ENCODE measurements around the gene NELL2.
"Not testable (repeated sequence)": the region's sequence is repeated elsewhere in the genome, so short reads cannot be mapped to it uniquely, and the experiment has no call there.

The NELL2 gene

DNA sequence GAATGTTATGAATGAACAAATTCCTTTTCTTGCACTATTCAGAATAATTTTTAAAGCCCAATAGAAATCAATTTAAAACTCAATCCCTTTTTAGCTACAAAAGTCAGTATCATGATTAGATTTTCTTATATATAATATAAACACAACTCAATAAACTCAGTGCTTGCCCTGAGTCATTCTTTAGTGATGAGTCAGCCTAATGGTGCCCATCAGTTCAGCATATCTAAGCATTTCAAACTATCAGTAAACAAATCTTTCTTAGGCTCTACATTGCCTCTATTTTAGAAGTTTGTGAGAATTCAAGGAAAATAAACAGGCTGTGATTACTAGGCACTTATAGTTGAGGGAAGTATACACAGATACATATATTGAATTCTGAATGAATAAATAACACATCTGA is 179.6 kb downstream of the NELL2 start:
- DNase-seq (ENCODE audit: low spot score) = peak; percentile 16
- POLR2A ChIA-PET (ENCODE audit: low non-redundant PET) = no interaction called here
- CTCF ChIA-PET = no interaction called here
- TF ChIP-seq, protein P1, sequence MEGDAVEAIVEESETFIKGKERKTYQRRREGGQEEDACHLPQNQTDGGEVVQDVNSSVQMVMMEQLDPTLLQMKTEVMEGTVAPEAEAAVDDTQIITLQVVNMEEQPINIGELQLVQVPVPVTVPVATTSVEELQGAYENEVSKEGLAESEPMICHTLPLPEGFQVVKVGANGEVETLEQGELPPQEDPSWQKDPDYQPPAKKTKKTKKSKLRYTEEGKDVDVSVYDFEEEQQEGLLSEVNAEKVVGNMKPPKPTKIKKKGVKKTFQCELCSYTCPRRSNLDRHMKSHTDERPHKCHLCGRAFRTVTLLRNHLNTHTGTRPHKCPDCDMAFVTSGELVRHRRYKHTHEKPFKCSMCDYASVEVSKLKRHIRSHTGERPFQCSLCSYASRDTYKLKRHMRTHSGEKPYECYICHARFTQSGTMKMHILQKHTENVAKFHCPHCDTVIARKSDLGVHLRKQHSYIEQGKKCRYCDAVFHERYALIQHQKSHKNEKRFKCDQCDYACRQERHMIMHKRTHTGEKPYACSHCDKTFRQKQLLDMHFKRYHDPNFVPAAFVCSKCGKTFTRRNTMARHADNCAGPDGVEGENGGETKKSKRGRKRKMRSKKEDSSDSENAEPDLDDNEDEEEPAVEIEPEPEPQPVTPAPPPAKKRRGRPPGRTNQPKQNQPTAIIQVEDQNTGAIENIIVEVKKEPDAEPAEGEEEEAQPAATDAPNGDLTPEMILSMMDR (conservative IDR thresholded peaks at IDR 0.05; ENCODE audit: low read depth) = no peak
- H3K27ac ChIP-seq = no peak overlapping the region

DNA sequence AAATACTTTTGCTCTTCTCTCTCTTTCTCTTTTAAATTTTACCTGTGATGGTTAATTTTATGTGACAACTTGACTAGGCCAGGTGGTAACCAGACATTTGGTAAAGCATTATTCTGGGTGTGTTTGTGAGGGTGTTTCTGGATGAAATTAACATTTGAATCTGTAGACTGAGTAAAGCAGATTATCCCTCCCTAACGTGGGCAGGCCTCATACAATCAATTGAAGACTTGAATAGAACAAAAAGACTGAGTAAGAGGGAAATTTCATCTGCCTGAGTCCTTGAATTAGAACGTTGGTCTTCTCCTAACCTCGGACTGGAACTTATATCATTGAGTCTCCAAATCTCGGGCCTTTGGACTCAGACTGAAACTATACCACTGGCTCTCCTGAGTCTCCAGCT is 182.1 kb downstream of the NELL2 start:
- TF ChIP-seq, protein P1 (conservative IDR thresholded peaks at IDR 0.05; ENCODE audit: low read depth) = no peak
- H3K27ac ChIP-seq = no peak overlapping the region
- ChIA-PET CTCF (no interaction called here), POLR2A (ENCODE audit: low non-redundant PET) (no interaction called here)
- no peak for DNase-seq (ENCODE audit: low spot score)

DNA sequence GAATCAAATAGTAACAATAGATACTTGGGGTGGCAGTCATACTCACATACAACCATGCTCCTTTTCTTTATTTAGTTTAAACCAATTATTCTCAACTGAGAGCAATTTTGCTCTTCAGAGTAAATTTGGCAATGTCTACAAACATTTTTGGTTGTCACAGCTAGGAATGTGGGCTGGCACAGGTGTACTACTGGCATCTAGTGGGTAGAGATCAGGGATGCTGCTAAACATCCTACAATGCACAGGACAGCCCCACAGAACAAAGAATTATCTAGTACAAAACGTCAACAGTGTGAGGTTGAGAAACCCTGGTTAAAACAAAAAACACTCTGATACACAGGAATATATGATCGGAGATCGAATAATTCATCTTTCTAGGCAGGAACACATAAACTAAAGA is 186.5 kb downstream of the NELL2 start:
- no peak overlapping the region for H3K27ac ChIP-seq
- TF ChIP-seq, protein P1 (conservative IDR thresholded peaks at IDR 0.05; ENCODE audit: low read depth) = no peak
- DNase-seq (ENCODE audit: low spot score) = no peak
- POLR2A ChIA-PET (ENCODE audit: low non-redundant PET) = no interaction called here
- CTCF ChIA-PET = no interaction called here

DNA sequence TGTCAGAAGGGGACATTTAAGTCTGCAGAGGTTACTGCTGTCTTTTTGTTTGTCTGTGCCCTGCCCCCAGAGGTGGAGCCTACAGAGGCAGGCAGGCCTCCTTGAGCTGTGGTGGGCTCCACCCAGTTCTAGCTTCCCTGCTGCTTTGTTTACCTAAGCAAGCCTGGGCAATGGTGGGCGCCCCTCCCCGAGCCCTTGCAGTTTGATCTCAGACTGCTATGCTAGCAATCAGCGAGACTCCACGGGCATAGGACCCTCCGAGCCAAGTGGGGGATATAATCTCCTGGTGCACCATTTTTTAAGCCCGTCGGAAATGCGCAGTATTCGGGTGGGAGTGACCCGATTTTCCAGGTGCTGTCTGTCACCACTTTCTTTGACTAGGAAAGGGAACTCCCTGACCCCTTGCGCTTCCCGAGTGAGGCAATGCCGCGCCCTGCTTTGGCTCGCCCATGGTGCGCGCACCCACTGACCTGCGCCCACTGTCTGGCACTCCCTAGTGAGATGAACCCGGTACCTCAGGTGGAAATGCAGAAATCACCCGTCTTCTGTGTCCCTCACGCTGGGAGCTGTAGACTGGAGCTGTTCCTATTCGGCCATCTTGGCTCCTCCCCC is 189.2 kb downstream of the NELL2 start:
- POLR2A ChIA-PET (ENCODE audit: low non-redundant PET); CTCF ChIA-PET; DNase-seq (ENCODE audit: low spot score); H3K27ac ChIP-seq: not testable (repeated sequence)

DNA sequence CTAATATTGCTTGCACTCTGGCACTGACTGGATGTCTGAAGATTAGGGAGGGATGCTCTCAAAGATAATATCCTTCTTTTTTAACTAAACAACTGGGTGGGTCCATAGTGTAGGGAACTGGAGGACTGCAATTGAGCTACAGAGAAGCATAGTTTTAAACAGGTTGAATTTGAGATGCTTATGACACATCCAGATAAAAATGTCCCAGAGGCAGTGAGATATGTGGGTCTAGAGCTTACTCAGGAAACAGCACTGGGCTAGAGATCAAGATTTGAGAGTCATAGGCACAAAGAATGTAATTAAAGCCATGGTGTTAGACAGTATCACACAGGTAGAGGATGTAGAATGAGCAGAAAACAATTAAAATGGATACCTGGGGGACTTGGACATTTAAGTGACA is 198.4 kb downstream of the NELL2 start:
- H3K27ac ChIP-seq = no peak overlapping the region
- TF ChIP-seq, protein P1 (conservative IDR thresholded peaks at IDR 0.05; ENCODE audit: low read depth) = no peak
- DNase-seq (ENCODE audit: low spot score) = no peak
- ChIA-PET POLR2A (ENCODE audit: low non-redundant PET) (no interaction called here), CTCF (no interaction called here)

DNA sequence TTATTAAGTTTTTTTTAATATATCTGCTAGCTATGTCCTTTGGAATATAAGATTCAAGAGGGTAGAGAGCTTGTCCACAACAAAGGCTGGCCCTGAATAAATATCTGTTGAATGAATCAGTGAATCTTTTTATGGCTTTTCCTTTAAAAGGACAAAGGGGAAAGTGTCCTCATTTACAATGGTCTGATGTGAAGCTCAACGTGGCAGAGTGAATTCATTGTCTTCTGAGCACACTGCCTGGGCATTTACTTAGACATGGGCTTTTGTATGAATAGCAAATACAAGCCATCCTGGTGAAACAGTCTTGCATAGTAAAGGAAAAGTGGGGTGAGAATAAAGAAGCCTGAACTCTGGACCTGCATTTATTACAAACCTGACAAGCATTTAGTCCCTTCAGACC is 201.2 kb downstream of the NELL2 start:
- POLR2A ChIA-PET (ENCODE audit: low non-redundant PET) = no interaction called here
- H3K27ac ChIP-seq = no peak overlapping the region
- TF ChIP-seq, protein P1 (conservative IDR thresholded peaks at IDR 0.05; ENCODE audit: low read depth) = no peak
- CTCF ChIA-PET = no interaction called here
- DNase-seq (ENCODE audit: low spot score) = no peak

DNA sequence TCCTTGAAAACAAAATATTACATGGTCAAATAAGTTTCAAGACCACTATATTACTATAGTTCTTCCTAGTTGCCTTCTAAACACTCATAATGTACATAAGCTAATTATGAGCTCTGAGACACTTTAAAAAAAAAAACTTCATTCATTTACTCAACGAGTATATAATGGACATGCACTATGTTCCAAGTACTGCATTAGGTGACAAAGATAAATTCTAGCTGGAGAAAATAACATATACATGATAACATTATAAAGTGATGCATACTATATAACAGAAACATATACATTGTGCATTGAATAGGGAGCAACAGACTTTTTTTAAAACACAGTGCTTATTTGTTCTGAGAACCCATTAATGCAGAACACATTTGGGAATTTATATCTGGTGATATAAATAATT is 202.3 kb downstream of the NELL2 start:
- no peak for DNase-seq (ENCODE audit: low spot score)
- TF ChIP-seq, protein P1 (conservative IDR thresholded peaks at IDR 0.05; ENCODE audit: low read depth) = no peak
- CTCF ChIA-PET = no interaction called here
- POLR2A ChIA-PET (ENCODE audit: low non-redundant PET) = no interaction called here
- H3K27ac ChIP-seq = no peak overlapping the region
